ENCODE data around the gene LYSET.

DNA sequence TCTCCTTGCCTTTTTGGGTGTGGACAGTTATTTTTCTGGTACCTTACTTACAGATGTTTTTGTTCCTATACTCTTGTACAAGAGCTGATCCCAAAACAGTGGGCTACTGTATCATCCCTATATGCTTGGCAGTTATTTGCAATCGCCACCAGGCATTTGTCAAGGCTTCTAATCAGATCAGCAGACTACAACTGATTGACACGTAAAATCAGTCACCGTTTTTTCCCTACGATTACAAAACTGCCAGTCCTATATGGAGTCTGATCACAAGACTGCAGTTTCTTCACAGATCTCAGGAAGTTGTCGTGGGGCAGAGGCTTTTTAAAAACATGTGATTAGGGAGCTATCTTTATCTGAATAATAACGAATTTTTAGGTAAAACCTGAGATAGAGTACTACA, 1.3 kb downstream of the LYSET start:
- TF ChIP-seq, protein P1, sequence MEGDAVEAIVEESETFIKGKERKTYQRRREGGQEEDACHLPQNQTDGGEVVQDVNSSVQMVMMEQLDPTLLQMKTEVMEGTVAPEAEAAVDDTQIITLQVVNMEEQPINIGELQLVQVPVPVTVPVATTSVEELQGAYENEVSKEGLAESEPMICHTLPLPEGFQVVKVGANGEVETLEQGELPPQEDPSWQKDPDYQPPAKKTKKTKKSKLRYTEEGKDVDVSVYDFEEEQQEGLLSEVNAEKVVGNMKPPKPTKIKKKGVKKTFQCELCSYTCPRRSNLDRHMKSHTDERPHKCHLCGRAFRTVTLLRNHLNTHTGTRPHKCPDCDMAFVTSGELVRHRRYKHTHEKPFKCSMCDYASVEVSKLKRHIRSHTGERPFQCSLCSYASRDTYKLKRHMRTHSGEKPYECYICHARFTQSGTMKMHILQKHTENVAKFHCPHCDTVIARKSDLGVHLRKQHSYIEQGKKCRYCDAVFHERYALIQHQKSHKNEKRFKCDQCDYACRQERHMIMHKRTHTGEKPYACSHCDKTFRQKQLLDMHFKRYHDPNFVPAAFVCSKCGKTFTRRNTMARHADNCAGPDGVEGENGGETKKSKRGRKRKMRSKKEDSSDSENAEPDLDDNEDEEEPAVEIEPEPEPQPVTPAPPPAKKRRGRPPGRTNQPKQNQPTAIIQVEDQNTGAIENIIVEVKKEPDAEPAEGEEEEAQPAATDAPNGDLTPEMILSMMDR (IDR thresholded peaks at IDR 0.05) = no peak
- no peak for TF ChIP-seq ZFX (IDR thresholded peaks at IDR 0.05; ENCODE audit: borderline replicate concordance)

All from 22Rv1 (cell line).